ENCODE data around the gene GTPBP1.

Gene GTPBP1

GRCh38 chr22:38705235-38706100 lies at the start of gene GTPBP1:
GTPBP1 (plus strand) TSS chr22:38705944; CDS start chr22:38705956, 12 bp downstream.
- H3K27ac ChIP-seq = peak within 1 kb of the TSS; percentile 92
- TF ChIP-seq CTCF (conservative IDR thresholded peaks at IDR 0.05) (no peak), ZFX (IDR thresholded peaks at IDR 0.05) (no peak)

- TF ChIP-seq ZFX (IDR thresholded peaks at IDR 0.05) = peak; percentile 85; the same call in 1 of the 2 replicates
- TF ChIP-seq CTCF (conservative IDR thresholded peaks at IDR 0.05) = no peak
- H3K27ac ChIP-seq = peak within 1 kb of the TSS; percentile 87
Observed at GRCh38 chr22:38656256-38657044, 49.3 kb upstream of the GTPBP1 start, which contains the start of the genes CBY1 and FAM227A. CBY1 (plus strand) TSS chr22:38656638; CDS start chr22:38668055, 11,417 bp downstream. FAM227A (minus strand) TSS chr22:38656392; CDS start chr22:38650168, 6,224 bp downstream.

- H3K27ac ChIP-seq = peak overlapping the region; percentile 87
- peak; percentile 23; the same call in 1 of the 2 replicates for TF ChIP-seq ZFX (IDR thresholded peaks at IDR 0.05)
- TF ChIP-seq CTCF (conservative IDR thresholded peaks at IDR 0.05) = no peak
Observed at GRCh38 chr22:38657045-38657909, 48.5 kb upstream of the GTPBP1 start.

GRCh38 chr22:38674888-38675287 lies 30.9 kb upstream of the GTPBP1 start:
- no peak overlapping the region for H3K27ac ChIP-seq
- TF ChIP-seq CTCF (conservative IDR thresholded peaks at IDR 0.05) (no peak), ZFX (IDR thresholded peaks at IDR 0.05) (no peak)

- TF ChIP-seq ZFX (IDR thresholded peaks at IDR 0.05) (no peak), CTCF (conservative IDR thresholded peaks at IDR 0.05) (no peak)
Observed at GRCh38 chr22:38675833-38676232, 29.9 kb upstream of the GTPBP1 start.

GRCh38 chr22:38681582-38682335 lies 24.0 kb upstream of the GTPBP1 start, which contains the start of gene TOMM22:
TOMM22 (plus strand) TSS chr22:38681957; CDS start chr22:38681979, 22 bp downstream.
- peak within 1 kb of the TSS; percentile 88 for H3K27ac ChIP-seq
- TF ChIP-seq CTCF (conservative IDR thresholded peaks at IDR 0.05) (peak; percentile 97), ZFX (IDR thresholded peaks at IDR 0.05) (peak; percentile 81)

More at GRCh38 chr22:38675833-38676232, 29.9 kb upstream of the GTPBP1 start:
- H3K27ac ChIP-seq = no peak overlapping the region
